Measurements from ENCODE around the gene NOS1AP.
"Not testable (repeated sequence)": the region's sequence is repeated elsewhere in the genome, so short reads cannot be mapped to it uniquely, and the experiment has no call there.

The NOS1AP gene

GRCh38 chr1:162070094-162070748 is 730 bp downstream of the NOS1AP start:
- FAIRE-seq (no peak), DNase-seq (ENCODE audit: insufficient read length, low spot score) (no peak)

DNA sequence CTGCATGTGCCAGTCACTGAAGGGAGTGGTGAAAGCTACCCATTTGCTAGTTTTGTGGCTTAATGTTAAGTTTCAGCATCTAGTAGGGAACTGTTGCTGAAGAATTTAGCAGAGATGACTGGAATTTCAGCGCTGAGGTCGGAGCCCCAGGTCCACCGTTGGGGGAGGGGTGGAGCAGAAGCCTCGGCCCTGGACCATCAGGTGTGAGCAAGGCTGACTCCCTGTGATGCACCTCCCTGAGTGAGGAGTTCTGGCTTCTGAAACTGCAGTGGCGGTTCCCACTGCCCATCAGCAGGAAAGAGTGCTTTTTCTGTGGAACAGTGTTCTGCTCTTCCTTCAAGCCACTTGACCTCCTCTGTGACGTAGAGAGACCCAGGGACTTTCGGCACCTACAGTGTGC is 1.3 kb downstream of the NOS1AP start:
- DNase-seq (ENCODE audit: insufficient read length, low spot score) (no peak), FAIRE-seq (no peak)

More at GRCh38 chr1:162070094-162070748, 730 bp downstream of the NOS1AP start:
- no peak for TF ChIP-seq POLR2A (IDR thresholded peaks at IDR 0.05; ENCODE audit: low read depth, low read length)

GRCh38 chr1:162072740-162073139 is 3.2 kb downstream of the NOS1AP start:
- FAIRE-seq (no peak), DNase-seq (ENCODE audit: insufficient read length, low spot score) (no peak)
- TF ChIP-seq POLR2A (IDR thresholded peaks at IDR 0.05; ENCODE audit: low read depth, low read length): no peak

More for the DNA sequence above, 1.3 kb downstream of the NOS1AP start:
- TF ChIP-seq POLR2A (IDR thresholded peaks at IDR 0.05; ENCODE audit: low read depth, low read length): no peak

DNA sequence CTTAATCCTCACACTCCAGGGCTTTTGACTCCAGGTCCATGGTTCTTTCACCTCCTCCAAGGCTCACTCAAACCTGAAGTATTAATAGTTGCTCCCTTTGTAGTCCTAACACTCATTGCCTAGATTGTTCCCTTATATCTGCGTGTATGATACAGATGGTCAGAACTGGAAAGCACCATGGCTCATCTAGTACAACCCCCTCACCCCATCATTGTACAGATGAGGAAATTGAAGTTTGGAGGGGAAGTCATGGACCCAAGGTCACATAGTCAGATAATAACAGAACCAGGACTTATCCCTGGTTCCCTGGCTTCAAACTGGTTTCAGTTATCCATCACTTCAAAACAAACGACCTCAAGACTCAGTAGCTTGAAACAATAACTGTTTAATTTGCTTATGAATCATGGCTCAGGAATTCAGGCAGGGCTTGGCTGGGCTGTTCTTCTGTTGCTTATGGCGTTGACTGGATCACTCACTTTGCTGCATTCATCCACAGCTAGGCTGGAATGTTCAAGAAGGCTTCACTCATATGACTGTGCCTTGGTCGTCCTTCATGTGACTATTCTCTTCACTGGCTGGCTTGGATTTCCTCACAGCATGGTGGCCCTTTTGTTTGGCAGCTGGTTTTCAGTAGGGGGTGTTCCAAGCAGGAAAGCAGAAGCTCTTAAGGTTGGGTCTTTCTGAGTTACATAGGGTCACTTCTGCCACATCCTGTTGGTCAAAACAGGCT is 5.0 kb downstream of the NOS1AP start:
- TF ChIP-seq POLR2A (IDR thresholded peaks at IDR 0.05; ENCODE audit: low read depth, low read length): no peak
- no peak for DNase-seq (ENCODE audit: insufficient read length, low spot score)
- FAIRE-seq: no peak

- TF ChIP-seq POLR2A (IDR thresholded peaks at IDR 0.05; ENCODE audit: low read depth, low read length): no peak
These were observed 6.4 kb downstream of the NOS1AP start for GRCh38 chr1:162075862-162076261.

GRCh38 chr1:162077648-162078299 is 8.3 kb downstream of the NOS1AP start:
- no peak for FAIRE-seq
- DNase-seq (ENCODE audit: insufficient read length, low spot score): no peak
- no peak for TF ChIP-seq POLR2A (IDR thresholded peaks at IDR 0.05; ENCODE audit: low read depth, low read length)

More at GRCh38 chr1:162075862-162076261, 6.4 kb downstream of the NOS1AP start:
- FAIRE-seq (no peak), DNase-seq (ENCODE audit: insufficient read length, low spot score) (no peak)

DNA sequence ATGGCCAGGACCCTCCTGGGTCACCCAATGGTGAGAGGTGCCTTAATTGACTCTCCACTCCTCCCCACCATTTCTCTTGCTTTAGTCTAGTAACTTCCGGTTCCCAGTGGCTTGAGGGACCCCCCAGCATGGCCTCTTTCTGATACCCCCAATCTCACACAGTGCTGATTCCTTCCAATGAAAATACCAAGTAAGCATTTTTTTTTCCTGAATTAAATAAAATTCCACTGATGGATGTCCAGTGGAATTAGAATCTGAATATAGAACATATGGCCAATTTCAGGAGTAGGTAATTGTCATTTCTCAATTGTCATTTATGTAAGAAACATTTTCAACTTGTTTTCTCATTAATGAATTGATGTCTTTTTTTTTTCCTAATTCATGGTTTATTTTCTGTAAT is 9.5 kb downstream of the NOS1AP start:
- no peak for FAIRE-seq

DNA sequence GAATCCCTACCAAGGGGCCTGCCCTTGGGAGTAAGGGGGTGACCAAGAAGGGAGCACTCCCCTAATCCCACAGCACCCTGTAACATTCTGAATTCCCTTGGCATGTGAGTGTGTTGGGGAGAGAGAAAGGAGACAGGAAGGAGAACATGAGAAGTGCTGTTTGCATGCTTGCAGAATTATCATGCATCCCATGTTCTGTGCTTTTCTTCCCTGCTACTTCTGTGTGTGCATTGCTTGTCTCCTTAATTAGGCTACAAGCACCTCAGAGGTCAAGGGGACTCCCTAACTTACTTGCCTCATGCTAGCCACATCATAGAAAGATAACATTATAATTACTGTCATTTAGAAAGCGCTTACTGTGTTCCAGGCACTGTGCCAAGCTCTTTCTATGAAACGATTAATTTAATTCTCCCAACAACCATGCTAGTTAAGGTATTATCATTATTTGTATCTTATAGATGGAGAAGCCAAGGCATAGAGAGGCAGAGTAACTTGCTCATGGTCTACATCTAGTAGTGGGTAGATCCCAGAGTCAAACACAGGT is 11.1 kb downstream of the NOS1AP start:
- no peak for DNase-seq (ENCODE audit: insufficient read length, low spot score)
- no peak for FAIRE-seq
- TF ChIP-seq POLR2A (IDR thresholded peaks at IDR 0.05; ENCODE audit: low read depth, low read length): no peak

More for the DNA sequence above, 9.5 kb downstream of the NOS1AP start:
- no peak for DNase-seq (ENCODE audit: insufficient read length, low spot score)
- no peak for TF ChIP-seq POLR2A (IDR thresholded peaks at IDR 0.05; ENCODE audit: low read depth, low read length)

GRCh38 chr1:162081316-162081715 is 11.8 kb downstream of the NOS1AP start:
- DNase-seq (ENCODE audit: insufficient read length, low spot score): peak; percentile 56
- peak; percentile 57 for FAIRE-seq
- TF ChIP-seq POLR2A (IDR thresholded peaks at IDR 0.05; ENCODE audit: low read depth, low read length): no peak

GRCh38 chr1:162082080-162082479 is 12.6 kb downstream of the NOS1AP start:
- not testable (repeated sequence) for FAIRE-seq

DNA sequence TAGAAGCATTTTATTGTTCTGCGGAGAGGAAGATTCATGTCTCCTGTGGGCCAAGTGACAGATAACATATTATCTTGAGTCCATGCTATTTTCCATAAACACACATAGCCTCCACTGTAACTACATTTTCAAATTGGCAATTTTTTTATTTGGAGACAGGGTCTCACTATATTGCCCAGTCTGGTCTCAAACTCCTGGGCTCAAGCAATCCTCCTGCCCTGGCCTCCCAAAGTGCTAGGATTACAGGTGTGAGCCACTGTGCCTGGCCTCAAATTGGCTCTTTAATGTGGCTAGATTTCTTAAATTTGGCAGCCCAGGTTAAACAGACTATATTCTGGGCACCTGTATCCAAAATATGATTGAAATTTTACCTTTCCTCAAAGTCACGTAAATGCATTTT is 13.8 kb downstream of the NOS1AP start:
- DNase-seq (ENCODE audit: insufficient read length, low spot score) (no peak), FAIRE-seq (no peak)
- no peak for TF ChIP-seq POLR2A (IDR thresholded peaks at IDR 0.05; ENCODE audit: low read depth, low read length)

More at GRCh38 chr1:162082080-162082479, 12.6 kb downstream of the NOS1AP start:
- DNase-seq (ENCODE audit: insufficient read length, low spot score): not testable (repeated sequence)

GRCh38 chr1:162085991-162086390 is 16.5 kb downstream of the NOS1AP start:
- FAIRE-seq: no peak
- no peak for DNase-seq (ENCODE audit: insufficient read length, low spot score)
- TF ChIP-seq POLR2A (IDR thresholded peaks at IDR 0.05; ENCODE audit: low read depth, low read length): no peak

DNA sequence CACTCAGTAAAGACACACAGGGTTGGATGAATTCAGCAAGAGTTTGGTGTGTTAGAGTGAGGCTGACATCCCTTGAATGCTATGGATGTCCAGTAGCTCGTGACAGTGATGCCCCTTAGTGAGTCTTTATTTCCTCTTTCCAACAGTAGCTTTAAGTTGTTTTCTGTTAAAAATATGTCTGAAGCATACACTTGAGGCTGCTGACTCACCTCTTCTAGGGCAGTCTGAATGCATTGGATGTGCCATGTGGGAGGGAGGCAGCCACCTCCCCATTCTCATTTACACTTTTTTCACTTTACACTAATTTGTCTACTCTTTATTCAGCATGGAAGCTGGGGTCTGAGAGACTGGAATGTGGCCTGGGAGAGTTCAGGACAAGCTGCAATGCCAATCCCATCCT is 17.6 kb downstream of the NOS1AP start:
- TF ChIP-seq POLR2A (IDR thresholded peaks at IDR 0.05; ENCODE audit: low read depth, low read length): no peak
- DNase-seq (ENCODE audit: insufficient read length, low spot score) (no peak), FAIRE-seq (no peak)

DNA sequence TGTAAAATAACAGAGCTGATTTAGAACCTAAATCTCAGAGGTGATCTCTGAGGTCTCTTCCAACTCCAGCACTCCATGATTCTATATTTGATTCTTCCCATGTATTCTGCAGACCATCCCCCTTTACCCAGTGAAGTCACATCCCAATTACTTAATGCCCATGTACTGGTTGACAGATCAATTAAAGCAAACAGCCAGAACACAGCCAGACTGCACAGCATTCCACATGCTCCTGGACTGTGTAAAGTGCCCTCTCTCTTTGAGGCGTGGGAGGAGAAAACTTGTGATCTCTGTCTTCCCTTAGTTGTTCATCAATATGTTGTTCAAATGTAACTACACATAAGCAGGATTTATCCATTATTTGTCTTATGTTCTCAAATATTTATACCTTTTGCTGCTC is 18.1 kb downstream of the NOS1AP start:
- FAIRE-seq (no peak), DNase-seq (ENCODE audit: insufficient read length, low spot score) (no peak)
- TF ChIP-seq POLR2A (IDR thresholded peaks at IDR 0.05; ENCODE audit: low read depth, low read length): no peak

All from H54 (cell line).